Activated CD4-positive, alpha-beta T cell treated with anti-CD3 and anti-CD28 coated beads, Interleukin-2, amount 50 U/mL, for 1 hour (primary cell): ENCODE measurements around the gene LRRC8A.

Experiments used
- DNase-seq: peaks from one replicate; pipeline ENCODE4 v3.0.0-alpha.2; 2020

Gene LRRC8A

DNA sequence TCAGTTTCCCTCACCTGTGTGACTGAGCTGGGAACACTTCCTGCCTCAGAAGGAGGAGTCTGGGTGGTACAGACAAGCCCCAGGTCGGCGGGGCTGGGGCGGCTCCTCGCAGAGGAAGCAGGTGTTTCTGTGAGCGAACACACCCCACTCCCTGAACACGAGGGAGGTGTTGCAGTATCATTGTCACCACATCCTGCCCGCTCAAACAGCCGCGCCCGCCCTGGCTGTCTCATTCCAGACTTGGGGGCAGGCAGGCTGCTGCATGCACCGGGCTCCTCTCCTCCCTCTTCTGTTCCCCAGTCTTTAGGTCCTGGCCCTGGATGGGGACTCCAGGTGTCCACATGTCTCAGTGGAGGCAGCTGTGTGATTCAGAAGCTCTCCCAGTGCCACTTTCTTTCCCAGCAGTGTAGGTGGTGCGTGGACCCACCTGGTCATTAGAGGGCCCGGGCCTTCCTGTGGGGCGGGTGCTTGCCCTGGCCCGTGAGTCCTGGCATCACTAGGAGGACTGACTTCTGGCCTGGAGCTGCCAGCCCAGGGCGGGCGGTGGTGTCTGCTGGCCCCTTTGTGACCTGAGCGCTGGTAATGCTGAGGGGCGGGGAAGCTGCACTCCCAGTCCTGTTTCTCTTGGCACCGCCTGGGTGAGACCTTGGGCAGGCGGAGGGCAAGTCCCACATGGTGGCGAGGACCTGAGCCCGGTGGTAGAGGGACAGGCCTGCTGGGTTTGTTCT, 20.6 kb downstream of the LRRC8A start:
- peak; percentile 89 for DNase-seq

DNA sequence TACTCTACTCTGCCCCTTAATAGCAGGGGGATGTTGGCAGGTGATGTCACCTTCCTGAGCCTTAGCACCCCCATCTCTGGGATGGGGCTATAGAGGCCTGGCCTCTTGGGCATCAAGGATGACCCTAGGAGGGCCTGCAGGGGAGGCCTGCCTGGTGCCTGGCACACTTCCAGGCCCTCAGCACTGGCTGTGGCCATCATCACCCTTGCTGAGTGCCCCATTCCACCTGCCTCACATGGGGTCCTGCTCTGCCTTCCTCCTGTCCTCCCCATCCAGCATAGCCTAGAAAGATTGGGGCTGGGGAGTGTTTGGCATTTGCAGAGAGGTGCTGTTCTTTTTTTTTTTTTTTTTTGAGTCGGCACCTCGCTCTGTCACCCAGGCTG, 21.1 kb downstream of the LRRC8A start:
- DNase-seq: no peak

DNA sequence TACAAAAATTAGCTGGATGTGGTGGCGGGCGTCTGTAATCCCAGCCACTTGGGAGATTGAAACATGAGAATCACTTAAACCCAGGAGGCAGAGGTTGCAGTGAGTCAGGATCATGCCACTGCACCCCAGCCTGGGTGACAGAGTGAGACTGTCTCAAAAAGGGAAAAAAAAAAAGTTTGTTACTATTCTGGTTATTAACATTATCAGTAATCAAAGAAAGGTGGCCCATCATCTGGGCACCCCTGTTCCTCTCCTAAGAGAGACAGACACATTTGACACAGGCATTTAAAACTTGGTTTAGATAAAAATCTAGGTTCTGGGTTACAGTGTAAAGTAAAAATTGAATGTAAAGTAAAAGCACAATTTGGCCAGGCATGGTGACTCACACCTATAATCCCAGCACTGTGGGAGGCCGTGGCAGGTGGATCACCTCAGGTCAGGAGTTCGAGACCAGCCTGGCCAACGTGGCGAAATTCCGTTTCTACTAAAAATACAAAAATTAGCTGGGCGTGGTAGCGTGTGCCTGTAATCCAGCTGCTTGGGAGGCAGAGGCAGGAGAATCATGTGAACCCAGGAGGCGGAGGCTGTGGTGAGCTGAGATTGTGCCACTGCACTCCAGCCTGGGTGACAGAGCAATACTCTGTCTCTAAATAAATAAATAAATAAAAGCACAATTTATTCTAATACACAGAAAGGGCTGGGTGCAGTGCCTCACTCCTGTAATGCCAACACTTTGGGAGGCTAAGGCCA, 22.1 kb downstream of the LRRC8A start:
- no peak for DNase-seq

DNA sequence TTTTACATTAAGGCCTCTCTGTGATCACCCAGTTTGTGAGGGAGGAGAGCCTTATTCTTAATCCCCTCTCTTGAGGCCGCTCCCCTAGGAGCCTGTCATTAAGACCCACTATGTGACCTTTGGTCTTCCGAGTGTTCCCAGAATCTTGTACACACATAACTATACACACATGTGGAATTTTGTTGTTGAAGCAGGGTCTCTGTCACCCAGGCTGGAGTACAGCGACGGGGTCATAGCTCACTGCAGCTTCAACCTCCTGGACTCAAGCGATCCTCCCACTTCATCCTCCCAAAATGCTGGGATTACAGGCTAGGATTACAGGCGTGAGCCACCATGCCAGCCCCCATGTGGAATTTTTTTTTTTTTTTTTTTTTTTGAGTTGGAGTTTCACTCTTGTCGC, 24.0 kb downstream of the LRRC8A start:
- DNase-seq: no peak

DNA sequence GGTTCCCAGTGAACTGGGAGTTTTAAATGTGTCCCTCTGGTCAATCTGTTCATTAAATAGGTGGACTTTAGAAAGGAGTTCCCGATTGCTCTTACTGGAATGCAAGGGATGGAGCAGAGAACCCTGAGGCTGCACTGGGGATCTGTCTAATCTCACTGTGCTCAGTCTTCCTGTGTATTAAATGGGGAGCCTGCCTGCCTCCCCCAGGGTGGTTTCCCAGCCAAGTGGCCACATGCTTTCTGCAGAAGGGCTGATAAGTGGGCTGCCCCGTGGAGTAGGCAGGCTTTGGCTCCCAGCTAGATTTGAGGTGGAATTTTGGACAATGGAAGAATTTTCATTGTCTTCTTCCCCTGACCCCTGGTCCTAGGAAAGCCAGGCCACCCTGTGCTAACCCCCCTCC, 24.8 kb downstream of the LRRC8A start:
- no peak for DNase-seq

DNA sequence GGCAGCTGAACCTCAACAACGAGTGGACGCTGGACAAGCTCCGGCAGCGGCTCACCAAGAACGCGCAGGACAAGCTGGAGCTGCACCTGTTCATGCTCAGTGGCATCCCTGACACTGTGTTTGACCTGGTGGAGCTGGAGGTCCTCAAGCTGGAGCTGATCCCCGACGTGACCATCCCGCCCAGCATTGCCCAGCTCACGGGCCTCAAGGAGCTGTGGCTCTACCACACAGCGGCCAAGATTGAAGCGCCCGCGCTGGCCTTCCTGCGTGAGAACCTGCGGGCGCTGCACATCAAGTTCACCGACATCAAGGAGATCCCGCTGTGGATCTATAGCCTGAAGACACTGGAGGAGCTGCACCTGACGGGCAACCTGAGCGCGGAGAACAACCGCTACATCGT, 26.4 kb downstream of the LRRC8A start:
- no peak for DNase-seq

DNA sequence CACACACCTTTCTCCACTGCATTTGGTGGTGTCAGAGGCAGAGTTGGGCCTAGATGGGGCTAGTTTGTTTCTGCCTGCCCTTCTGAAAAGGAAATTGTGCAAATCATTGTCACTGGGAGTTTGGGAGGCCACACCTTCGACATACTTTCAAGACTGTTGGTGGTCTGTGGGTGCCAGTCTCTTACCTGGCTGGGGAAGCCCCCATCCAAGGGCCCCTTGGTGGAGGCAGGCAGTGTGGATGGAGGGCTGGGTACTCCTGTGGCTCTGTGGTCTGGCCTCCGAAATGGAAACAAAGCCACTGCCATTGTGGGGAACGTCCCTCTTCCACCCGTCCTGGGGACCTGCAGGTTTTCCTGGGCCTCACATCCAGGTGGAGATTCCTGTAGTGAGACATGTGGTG, 27.9 kb downstream of the LRRC8A start:
- no peak for DNase-seq

DNA sequence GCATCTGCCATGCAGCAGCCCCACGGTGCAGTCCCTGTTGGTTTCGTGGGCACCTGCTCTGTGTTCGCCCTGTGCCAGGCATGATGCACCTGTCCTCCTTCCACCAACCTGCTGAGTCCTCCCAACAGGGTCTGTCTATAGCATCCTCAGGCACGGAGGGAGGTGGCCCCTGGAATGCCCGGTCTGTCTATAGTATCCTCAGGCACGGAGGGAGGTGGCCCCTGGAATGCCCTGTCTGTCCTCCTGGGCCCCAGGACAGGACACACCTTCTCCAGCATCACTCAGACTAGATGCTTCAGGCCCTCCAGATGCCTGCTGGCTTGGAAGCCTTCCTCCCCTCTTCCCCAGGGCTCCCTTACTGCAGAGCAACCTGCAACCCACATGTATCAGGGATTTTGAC, 29.0 kb downstream of the LRRC8A start:
- DNase-seq: no peak

DNA sequence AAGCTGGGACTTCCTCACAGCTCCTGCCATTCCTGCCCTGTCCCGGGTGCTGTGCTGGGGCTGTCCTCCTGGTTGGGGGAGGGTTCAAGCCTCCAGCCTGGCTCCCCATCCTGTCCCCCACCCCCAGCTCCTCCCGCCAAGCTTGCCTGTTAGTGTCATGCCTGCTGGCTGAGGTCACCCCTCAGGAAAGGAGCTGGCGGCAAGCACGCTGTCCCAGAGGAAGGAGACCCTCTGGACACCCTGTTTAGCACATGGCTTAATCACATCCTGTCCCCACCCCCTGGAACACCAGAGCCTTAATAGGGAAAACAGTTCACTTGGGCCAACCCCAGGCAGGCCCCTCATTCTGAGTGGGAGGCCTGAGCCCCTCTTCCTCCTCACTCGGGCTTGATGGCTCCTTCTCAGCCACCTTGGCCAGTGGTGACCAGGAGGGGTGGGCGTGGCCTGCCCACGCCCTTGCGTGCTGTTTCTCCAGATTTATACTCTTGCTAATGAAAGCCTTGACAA, 29.6 kb downstream of the LRRC8A start:
- DNase-seq: no peak

DNA sequence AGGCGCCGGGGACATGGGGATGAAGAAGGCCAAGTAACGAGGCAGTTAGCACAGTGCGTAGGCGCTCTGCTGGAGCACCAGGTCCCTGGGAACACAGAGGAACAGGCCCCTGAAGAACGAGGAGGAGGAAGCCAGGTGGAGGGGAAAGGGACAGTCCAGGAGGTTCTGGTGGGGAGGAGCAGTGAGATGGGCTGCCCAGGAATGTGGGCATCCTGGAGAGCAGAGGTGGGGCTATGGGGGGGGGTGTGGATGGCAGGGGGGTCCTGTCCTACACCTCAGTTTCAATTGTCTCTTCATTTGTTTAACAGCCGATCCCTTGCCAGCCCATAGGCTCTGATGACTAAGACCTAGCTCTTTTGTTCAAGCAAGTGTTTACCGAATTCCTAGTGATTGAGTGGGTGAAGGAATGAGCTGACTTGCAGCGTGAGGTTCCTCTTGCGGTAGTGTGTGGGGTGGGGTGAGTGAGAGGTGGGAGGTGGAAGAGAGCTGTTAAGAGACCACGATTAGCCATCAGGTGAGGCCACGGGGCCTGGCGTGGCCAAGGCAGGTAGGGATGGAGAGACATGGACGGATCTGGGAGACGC, 30.4 kb downstream of the LRRC8A start:
- DNase-seq: no peak

DNA sequence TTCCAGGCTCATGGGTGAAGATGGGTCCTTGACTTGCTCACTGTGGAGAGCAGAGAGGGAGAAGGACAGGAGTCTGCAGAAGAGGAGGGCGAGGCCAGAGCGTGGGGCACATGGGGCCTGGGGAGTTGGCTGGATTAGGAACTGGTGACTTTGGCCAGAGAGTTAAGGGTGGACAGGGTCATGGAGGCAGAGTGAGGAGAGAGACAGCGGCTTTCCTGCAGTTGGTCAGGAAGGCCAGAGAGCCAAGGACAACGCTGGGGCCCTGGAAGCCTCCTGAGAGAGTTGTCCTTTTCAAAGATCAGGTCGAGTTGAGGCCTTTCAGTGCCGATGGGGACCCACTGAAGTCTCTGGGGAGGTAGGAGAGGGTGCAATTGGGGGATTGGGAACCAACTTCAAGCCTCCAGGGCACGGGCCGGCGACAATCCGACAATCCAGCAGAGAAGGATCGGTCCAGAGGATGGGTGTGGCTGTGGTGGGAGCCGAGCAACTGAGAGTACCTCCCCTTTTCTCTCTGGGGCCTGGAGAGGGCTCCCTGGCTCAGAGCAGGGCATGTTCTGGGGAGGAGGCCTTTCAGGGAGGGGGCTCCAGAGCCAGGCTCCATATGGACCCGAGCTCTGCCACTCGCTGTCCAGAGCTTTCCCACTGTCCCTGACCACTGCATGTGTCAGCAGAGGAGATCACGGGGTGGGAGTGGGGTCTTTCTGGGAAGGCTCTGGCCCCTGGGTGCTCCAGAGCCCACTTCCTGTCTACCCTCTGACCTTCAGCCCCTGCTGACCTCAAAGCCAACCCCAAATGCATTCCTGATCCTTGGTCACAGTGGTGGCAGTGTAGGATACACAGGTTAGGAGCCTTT, 31.3 kb downstream of the LRRC8A start:
- no peak for DNase-seq

DNA sequence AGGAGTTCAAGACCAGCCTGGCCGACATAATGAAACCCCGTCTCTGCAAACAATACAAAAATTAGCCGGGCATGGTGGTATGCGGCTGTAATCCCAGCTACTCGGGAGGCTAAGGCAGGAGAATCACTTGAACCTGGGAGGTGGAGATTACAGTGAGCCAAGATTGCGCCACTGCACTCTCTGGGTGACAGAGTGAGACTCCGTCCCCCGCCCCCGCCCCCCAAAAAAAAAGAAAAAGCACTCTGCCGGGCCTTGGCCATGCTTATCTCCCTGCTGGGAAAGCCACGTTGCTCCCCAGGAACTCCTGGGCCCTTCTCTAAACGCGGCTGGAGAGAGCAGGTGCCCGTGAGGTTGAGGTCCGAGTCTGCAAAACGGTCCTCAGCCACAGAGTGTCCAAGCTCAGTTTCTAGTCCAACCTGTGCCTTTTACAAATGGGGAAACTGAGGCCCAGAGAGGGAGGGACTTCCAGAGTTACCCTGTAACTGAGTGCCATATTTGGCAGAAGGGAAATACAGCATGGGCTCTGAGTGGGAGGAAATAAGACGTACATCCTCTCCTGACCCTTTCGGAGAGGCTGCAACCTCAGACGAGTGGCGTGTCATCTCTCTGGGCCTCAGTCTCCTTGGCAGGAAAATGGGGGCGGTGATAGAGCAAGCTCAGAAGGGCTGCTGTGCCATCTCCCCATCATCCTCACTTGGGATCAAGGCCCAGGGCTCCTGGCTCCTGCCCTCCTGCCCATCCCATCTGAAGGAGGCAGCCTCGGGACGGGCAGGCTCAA, 32.3 kb downstream of the LRRC8A start:
- no peak for DNase-seq

DNA sequence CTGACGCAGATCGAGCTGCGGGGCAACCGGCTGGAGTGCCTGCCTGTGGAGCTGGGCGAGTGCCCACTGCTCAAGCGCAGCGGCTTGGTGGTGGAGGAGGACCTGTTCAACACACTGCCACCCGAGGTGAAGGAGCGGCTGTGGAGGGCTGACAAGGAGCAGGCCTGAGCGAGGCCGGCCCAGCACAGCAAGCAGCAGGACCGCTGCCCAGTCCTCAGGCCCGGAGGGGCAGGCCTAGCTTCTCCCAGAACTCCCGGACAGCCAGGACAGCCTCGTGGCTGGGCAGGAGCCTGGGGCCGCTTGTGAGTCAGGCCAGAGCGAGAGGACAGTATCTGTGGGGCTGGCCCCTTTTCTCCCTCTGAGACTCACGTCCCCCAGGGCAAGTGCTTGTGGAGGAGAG, 34.3 kb downstream of the LRRC8A start:
- DNase-seq: no peak

DNA sequence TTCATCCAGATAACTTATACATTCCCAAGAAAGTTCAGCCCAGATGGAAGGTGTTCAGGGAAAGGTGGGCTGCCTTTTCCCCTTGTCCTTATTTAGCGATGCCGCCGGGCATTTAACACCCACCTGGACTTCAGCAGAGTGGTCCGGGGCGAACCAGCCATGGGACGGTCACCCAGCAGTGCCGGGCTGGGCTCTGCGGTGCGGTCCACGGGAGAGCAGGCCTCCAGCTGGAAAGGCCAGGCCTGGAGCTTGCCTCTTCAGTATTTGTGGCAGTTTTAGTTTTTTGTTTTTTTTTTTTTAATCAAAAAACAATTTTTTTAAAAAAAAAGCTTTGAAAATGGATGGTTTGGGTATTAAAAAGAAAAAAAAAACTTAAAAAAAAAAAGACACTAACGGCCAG, 34.8 kb downstream of the LRRC8A start:
- no peak for DNase-seq

DNA sequence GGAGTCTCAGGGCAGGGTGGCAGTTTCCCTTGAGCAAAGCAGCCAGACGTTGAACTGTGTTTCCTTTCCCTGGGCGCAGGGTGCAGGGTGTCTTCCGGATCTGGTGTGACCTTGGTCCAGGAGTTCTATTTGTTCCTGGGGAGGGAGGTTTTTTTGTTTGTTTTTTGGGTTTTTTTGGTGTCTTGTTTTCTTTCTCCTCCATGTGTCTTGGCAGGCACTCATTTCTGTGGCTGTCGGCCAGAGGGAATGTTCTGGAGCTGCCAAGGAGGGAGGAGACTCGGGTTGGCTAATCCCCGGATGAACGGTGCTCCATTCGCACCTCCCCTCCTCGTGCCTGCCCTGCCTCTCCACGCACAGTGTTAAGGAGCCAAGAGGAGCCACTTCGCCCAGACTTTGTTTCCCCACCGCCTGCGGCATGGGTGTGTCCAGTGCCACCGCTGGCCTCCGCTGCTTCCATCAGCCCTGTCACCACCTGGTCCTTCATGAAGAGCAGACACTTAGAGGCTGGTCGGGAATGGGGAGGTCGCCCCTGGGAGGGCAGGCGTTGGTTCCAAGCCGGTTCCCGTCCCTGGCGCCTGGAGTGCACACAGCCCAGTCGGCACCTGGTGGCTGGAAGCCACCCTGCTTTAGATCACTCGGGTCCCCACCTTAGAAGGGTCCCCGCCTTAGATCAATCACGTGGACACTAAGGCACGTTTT, 35.4 kb downstream of the LRRC8A start:
- no peak for DNase-seq

DNA sequence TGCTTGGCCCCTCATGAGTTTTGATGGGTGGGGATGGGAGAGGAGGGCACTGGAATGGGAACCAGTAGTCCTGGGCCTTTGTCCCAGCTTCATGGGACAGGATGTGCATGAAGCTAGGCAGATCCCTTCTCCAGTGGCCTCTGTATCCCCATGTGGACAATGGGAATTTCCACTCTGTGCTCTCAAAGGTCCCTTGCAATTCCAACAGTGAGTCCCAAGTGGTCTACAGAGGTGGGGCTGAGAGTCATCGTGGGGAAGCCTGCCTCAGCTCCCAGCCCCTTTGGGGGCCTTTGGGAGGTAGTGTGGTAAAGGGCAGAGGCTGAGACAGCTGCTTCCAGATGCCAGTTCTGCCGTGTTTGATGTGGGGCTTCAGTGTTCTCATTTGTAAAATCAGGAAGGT, 37.0 kb downstream of the LRRC8A start:
- no peak for DNase-seq

DNA sequence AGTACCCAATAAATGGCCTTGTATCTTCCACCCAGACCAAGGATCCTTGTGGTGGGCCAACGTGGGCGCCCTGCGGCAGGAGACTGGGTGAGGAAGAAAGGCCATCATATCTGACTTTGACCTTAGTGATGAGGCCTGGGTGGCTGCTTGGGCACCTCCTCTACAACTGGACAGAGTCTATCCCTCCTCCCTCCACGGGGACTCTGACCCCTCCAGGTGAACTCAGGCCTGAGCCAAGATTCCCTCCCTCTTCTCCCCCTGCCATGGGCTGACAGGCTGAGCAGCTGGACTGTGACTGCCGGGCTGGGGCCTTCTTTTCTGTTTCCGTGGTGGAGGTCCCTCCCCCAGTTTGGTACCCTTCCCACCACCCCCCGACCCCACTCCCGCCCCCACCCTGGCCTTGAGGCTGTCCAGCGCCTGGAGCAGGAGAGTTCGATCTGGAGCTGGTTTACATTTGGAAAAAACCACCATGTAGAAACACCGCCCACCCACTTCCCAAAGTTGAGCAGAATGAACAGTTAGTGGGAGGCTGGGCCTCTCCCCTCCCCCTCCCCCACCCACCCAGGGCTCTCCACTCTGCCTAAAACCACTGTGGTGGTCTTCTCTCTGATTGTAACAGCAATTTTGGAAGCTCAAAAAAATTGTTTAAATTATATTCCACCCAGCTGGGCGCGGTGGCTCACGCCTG, 37.6 kb downstream of the LRRC8A start:
- no peak for DNase-seq

DNA sequence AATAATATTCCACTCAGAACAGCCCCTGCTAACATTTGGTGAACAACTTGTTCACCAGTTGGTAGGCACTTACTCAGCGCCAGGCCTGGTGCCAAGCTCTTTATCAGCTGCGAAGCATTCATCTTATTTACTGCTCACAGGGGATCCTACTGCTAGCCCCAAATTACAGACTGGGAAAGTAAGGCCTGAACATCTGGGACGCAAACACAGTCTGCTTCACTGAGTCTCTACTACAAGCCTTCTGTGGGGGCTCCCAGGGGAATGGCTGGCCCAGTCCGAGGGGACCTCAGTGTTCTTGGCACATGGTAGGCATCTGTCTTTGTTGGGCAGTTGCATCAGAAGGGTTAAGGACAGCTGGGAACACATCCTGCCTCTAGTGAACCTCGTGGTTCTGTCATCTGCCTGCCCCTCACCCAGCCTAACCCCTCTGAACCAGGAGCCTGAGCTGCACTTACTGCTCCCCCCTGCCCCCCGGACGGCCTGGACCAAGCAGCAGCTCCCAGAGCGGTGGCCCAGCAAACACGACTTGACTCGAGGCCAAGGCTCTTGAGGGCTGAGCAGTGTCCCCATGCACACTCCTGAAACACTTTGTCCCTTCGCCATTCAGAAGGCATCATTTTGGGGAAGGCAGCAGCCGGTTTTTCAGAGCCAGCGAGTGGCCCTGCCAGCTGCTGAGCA, 38.6 kb downstream of the LRRC8A start, which contains the start of gene PHYHD1:
Gene PHYHD1 (plus strand): TSS at position 602 of the 678 bp plus-strand sequence. CDS start 1,342 bp downstream, outside the sequence.
- no peak for DNase-seq

DNA sequence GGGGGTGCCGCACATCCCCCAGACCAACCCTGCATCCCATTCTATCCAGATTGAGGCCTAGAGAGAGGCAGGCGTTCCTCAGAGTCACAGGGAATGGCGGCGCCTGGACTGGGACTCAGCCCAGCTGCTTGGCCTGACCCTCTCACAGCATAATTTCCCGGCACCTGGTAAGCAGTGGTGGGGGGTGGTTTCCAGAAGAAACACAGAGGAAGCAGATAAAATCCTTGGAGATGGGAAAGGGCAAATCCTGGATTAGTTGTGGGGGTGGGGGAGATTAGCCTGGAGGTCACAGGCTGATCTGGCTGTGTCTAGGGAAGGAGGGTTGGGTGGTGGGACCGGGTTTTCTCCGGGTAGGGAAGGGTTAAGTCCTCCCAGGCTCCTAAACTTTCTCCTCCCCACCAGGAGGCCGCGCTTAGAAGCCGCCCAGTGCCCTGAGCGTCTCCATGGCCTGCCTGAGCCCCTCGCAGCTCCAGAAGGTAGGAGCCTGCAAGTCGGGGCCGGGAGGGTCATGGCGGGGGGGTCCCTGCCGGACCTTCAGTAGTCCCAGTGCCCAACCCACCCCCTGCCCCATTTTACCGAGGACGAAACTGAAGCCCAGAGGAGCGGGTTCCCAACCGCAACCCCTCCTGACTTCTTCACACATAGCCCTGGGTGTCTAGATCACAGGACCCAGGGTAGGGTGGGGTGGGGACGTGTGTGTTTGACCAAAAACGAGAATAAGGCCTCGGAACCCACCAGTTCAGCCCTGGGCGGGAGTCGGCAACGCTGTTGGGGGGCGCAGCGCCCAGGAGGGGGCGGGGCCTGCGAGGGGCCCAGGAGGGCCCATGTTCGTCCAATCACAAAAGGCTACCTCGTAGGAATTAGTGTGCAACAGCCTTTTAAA, 40.2 kb downstream of the LRRC8A start:
- no peak for DNase-seq
